Upper lobe of left lung (tissue), 6 donors: Measurements from ENCODE around the gene CPN1. TPM values are rescaled to one million over a fixed set of nuclear protein-coding genes. Genes with fewer than 3 reads are reported as not detected.

Experiments
- ATAC-seq, 2 donors: fragments of 200-7000 bp; cut with Tn5 transposase; one replicate each; pipeline ENCODE4 v1.9.1; 2022; ENCODE audit warnings: mild to moderate bottlenecking in 2 of 2, moderate library complexity in 2 of 2; ENCODE audit not compliant: low FRiP score in 2 of 2
- DNase-seq, 2 donors: peaks; one replicate each; pipeline ENCODE4 v3.0.0-alpha.2; 2019 to 2020
- H3K27ac ChIP-seq, 4 donors: fragments of 200-600 bp; sonication (generic); one replicate each; pipeline ENCODE4 v1.5.1; 2016 to 2019
- H3K27me3 ChIP-seq, 4 donors: fragments of 200-600 bp; sonication (generic); one replicate each; pipeline ENCODE4 v1.5.1; 2017 to 2019
- H3K36me3 ChIP-seq, 4 donors: fragments of 200-600 bp; sonication (generic); one replicate each; pipeline ENCODE4 v1.5.1; 2016 to 2019
- H3K4me1 ChIP-seq, 4 donors: fragments of 200-600 bp; sonication (generic); one replicate each; pipeline ENCODE4 v1.5.1; 2018 to 2019
- H3K4me3 ChIP-seq, 4 donors: fragments of 200-600 bp; sonication (generic); one replicate each; pipeline ENCODE4 v1.5.1; 2017 to 2019; ENCODE audit warnings: mild to moderate bottlenecking in 2 of 4, moderate library complexity in 1 of 4
- H3K9me3 ChIP-seq, 4 donors: fragments of 200-600 bp; sonication (generic); one replicate each; pipeline ENCODE4 v1.5.1; 2018 to 2019
- CTCF ChIP-seq, 6 experiments: fragments of 450-650 bp in 4 of 6; fragments of 200-600 bp in 2 of 6; sonication (generic) in 2 of 6; IDR thresholded peaks; one replicate each; pipeline ENCODE4 v1.5.1; 2016 to 2019; ENCODE audit warnings: antibody characterized with exemption in 6 of 6
- EP300 ChIP-seq, 4 donors: sonication (generic); formaldehyde crosslinking; IDR thresholded peaks; one replicate each; pipeline ENCODE4 v1.5.1; 2017; ENCODE audit warnings: antibody characterized with exemption in 4 of 4, control low read depth in 2 of 4
- POLR2A ChIP-seq, 4 donors: fragments of 450-650 bp; IDR thresholded peaks; one replicate each; pipeline ENCODE4 v1.5.1; 2016 to 2017; ENCODE audit warnings: antibody characterized with exemption in 4 of 4, mild to moderate bottlenecking in 2 of 4
- POLR2AphosphoS5 ChIP-seq, 2 donors: sonication (generic); formaldehyde crosslinking; IDR thresholded peaks; one replicate each; pipeline ENCODE4 v1.5.1; 2017; ENCODE audit warnings: antibody characterized with exemption in 2 of 2
- WGBS, 2 donors: methylation state at CpG; one replicate each; pipeline ENCODE4 v1.1.5; 2017 to 2018; 5-methylcytosine and 5-hydroxymethylcytosine counted together
- total RNA-seq, 6 donors: library from RNA; depleted of rRNA in 4 of 6; stranded (reverse); fragments of >200 nt in 4 of 6; gene quantifications; one replicate each; pipeline versions ENCODE4 v1.1.0 to v1.2.1, GENCODE V29; 2016 to 2021
- donor health status: DM: no; HTN: no; CAD: no; lungs with moderate emphysema.
- donor health status: DM: no; HTN: yes; CAD: no; lungs with severe emphysema.

CPN1 gene
- total RNA-seq, 6 donors from 2014 or later = not detected

- TF ChIP-seq EP300 (IDR thresholded peaks at IDR 0.05) (no peak), CTCF (IDR thresholded peaks at IDR 0.05) (no peak), POLR2A (IDR thresholded peaks at IDR 0.05) (no peak), POLR2AphosphoS5 (IDR thresholded peaks at IDR 0.05) (no peak)
Measured at GRCh38 chr10:100027416-100027815, 54.3 kb downstream of the CPN1 start.

GRCh38 chr10:100025576-100025975, 56.1 kb downstream of the CPN1 start:
- DNase-seq (no peak), ATAC-seq (no peak)
- no peaks in the 10 kb centered on the region for H3K4me1 ChIP-seq
- peaks cover 0 to 9% (median 1%) of the 10 kb centered on the region in 4 donors for H3K9me3 ChIP-seq
- H3K4me3 ChIP-seq = no peak overlapping the region
- H3K36me3 ChIP-seq = no peaks in the 10 kb centered on the region
- no peak overlapping the region for H3K27ac ChIP-seq
- WGBS, 2 donors = 83 to 89% methylated on average over 5 of the region's 5 CpGs
- TF ChIP-seq POLR2AphosphoS5 (IDR thresholded peaks at IDR 0.05) (no peak), CTCF (IDR thresholded peaks at IDR 0.05) (no peak), POLR2A (IDR thresholded peaks at IDR 0.05) (no peak), EP300 (IDR thresholded peaks at IDR 0.05) (no peak)
- no peaks in the 10 kb centered on the region for H3K27me3 ChIP-seq

More at GRCh38 chr10:100027416-100027815, 54.3 kb downstream of the CPN1 start:
- H3K4me1 ChIP-seq = no peaks in the 10 kb centered on the region
- H3K27me3 ChIP-seq = no peaks in the 10 kb centered on the region
- H3K36me3 ChIP-seq = no peaks in the 10 kb centered on the region
- DNase-seq (no peak), ATAC-seq (no peak)
- H3K9me3 ChIP-seq = peaks cover 0 to 9% (median 1%) of the 10 kb centered on the region in 4 donors
- no peak overlapping the region for H3K27ac ChIP-seq
- H3K4me3 ChIP-seq = no peak overlapping the region
- WGBS, 2 donors = 92 to 96% methylated on average over 1 of the region's 1 CpG

GRCh38 chr10:100024748-100025147, 56.9 kb downstream of the CPN1 start:
- H3K9me3 ChIP-seq = peaks cover 0 to 9% (median 1%) of the 10 kb centered on the region in 4 donors
- no peak for TF ChIP-seq EP300 (IDR thresholded peaks at IDR 0.05)
- TF ChIP-seq CTCF (IDR thresholded peaks at IDR 0.05) = no peak
- TF ChIP-seq POLR2AphosphoS5 (IDR thresholded peaks at IDR 0.05) = no peak
- TF ChIP-seq POLR2A (IDR thresholded peaks at IDR 0.05) = no peak
- no peaks in the 10 kb centered on the region for H3K27me3 ChIP-seq
- no peak overlapping the region for H3K27ac ChIP-seq
- no peaks in the 10 kb centered on the region for H3K4me1 ChIP-seq
- 87 to 93% methylated on average over 11 of the region's 11 CpGs for WGBS, 2 donors
- DNase-seq (no peak), ATAC-seq (no peak)
- H3K36me3 ChIP-seq = no peaks in the 10 kb centered on the region
- no peak overlapping the region for H3K4me3 ChIP-seq

GRCh38 chr10:100022403-100022802, 59.3 kb downstream of the CPN1 start:
- no peaks in the 10 kb centered on the region for H3K9me3 ChIP-seq
- ATAC-seq (no peak), DNase-seq (no peak)
- H3K27ac ChIP-seq = no peak overlapping the region
- TF ChIP-seq EP300 (IDR thresholded peaks at IDR 0.05) (no peak), CTCF (IDR thresholded peaks at IDR 0.05) (no peak), POLR2AphosphoS5 (IDR thresholded peaks at IDR 0.05) (no peak), POLR2A (IDR thresholded peaks at IDR 0.05) (no peak)
- H3K4me3 ChIP-seq = no peak overlapping the region
- no peaks in the 10 kb centered on the region for H3K4me1 ChIP-seq
- no peaks in the 10 kb centered on the region for H3K36me3 ChIP-seq
- H3K27me3 ChIP-seq = no peaks in the 10 kb centered on the region
- WGBS, 2 donors = 72 to 79% methylated on average over 2 of the region's 2 CpGs

- H3K9me3 ChIP-seq = no peaks in the 10 kb centered on the region
- H3K36me3 ChIP-seq = no peaks in the 10 kb centered on the region
- no peaks in the 10 kb centered on the region for H3K4me1 ChIP-seq
- no peaks in the 10 kb centered on the region for H3K27me3 ChIP-seq
- DNase-seq (no peak), ATAC-seq (no peak)
- WGBS, 2 donors = 89 to 95% methylated on average over 1 of the region's 1 CpG
- TF ChIP-seq EP300 (IDR thresholded peaks at IDR 0.05) (no peak), CTCF (IDR thresholded peaks at IDR 0.05) (no peak), POLR2AphosphoS5 (IDR thresholded peaks at IDR 0.05) (no peak), POLR2A (IDR thresholded peaks at IDR 0.05) (no peak)
- H3K4me3 ChIP-seq = no peak overlapping the region
- no peak overlapping the region for H3K27ac ChIP-seq
Measured at GRCh38 chr10:100021322-100021721, 60.3 kb downstream of the CPN1 start.
